Esophagus muscularis mucosa (tissue), 4 donors: ENCODE measurements around the gene EGF.

Experiments
- EP300 ChIP-seq: sonication (generic); formaldehyde crosslinking; IDR thresholded peaks from one replicate; pipeline ENCODE4 v1.6.1; 2017; ENCODE audit warnings: antibody characterized with exemption
- POLR2A ChIP-seq: fragments of 450-650 bp; IDR thresholded peaks from one replicate; pipeline ENCODE4 v1.6.1; 2017; ENCODE audit warnings: antibody characterized with exemption, moderate library complexity, mild to moderate bottlenecking, low read depth
- POLR2AphosphoS5 ChIP-seq, 2 donors: sonication (generic); formaldehyde crosslinking; IDR thresholded peaks; one replicate each; pipeline ENCODE4 v1.6.1; 2017; ENCODE audit warnings: antibody characterized with exemption in 2 of 2
- TF ChIP-seq, protein P1 (sequence below), 3 experiments: fragments of 200-600 bp in 2 of 3; fragments of 450-650 bp in 1 of 3; sonication (generic) in 2 of 3; IDR thresholded peaks; one replicate each; pipeline ENCODE4 v1.5.1; 2017 to 2019; ENCODE audit warnings: antibody characterized with exemption in 3 of 3, mild to moderate bottlenecking in 2 of 3, moderate library complexity in 1 of 3

DNA sequence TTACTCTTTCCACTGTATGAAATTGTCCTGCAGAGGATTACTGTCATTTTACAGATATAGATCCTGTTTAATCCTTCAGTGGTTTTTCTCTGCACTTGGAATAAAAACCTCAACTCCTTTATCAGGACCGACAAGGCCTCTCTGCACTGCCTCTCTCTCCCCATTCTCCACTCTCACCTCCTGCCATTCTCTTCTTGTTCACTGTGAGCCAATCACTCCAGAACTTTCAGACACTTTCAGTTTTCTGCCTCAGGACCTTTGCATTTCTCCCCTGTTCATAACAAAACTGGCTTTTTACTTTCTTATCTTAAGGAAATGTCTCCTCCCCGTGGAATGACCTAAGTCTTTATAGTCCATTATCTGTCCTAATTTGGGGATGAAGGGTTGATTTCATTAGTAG, 148.4 kb downstream of the EGF start:
- TF ChIP-seq POLR2AphosphoS5 (IDR thresholded peaks at IDR 0.05) (no peak), EP300 (no peak), POLR2A (no peak)
- TF ChIP-seq, protein P1, sequence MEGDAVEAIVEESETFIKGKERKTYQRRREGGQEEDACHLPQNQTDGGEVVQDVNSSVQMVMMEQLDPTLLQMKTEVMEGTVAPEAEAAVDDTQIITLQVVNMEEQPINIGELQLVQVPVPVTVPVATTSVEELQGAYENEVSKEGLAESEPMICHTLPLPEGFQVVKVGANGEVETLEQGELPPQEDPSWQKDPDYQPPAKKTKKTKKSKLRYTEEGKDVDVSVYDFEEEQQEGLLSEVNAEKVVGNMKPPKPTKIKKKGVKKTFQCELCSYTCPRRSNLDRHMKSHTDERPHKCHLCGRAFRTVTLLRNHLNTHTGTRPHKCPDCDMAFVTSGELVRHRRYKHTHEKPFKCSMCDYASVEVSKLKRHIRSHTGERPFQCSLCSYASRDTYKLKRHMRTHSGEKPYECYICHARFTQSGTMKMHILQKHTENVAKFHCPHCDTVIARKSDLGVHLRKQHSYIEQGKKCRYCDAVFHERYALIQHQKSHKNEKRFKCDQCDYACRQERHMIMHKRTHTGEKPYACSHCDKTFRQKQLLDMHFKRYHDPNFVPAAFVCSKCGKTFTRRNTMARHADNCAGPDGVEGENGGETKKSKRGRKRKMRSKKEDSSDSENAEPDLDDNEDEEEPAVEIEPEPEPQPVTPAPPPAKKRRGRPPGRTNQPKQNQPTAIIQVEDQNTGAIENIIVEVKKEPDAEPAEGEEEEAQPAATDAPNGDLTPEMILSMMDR (IDR thresholded peaks at IDR 0.05) = no peak
